Peyer's patch (tissue), 4 donors: ENCODE measurements around the gene OR13C3. TPM values are rescaled to one million over a fixed set of nuclear protein-coding genes. Genes with fewer than 3 reads are reported as not detected.

Source experiments
- DNase-seq, 3 donors: peaks; one replicate each; pipeline ENCODE4 v3.0.0-alpha.2; 2017 to 2019
- H3K27ac ChIP-seq, 4 donors: fragments of 200-600 bp; sonication (generic); one replicate each; pipeline ENCODE4 v1.5.1; 2016 to 2019
- H3K27me3 ChIP-seq, 2 donors: fragments of 200-600 bp; sonication (generic); one replicate each; pipeline ENCODE4 v1.5.1; 2019
- H3K36me3 ChIP-seq, 3 donors: fragments of 200-600 bp; sonication (generic); one replicate each; pipeline ENCODE4 v1.5.1; 2016 to 2019
- H3K4me1 ChIP-seq, 4 donors: fragments of 200-600 bp; sonication (generic); one replicate each; pipeline ENCODE4 v1.5.1; 2016 to 2019
- H3K4me3 ChIP-seq, 4 donors: fragments of 200-600 bp; sonication (generic); 1 replicate in 3 of 4; 2 replicates in 1 of 4; pipeline ENCODE4 v1.5.1; 2016 to 2019; ENCODE audit warnings: mild to moderate bottlenecking in 1 of 4
- H3K9me3 ChIP-seq, 4 donors: fragments of 200-600 bp; sonication (generic); one replicate each; pipeline ENCODE4 v1.5.1; 2016 to 2019; ENCODE audit warnings: mild to moderate bottlenecking in 1 of 4
- POLR2A ChIP-seq, 2 donors: fragments of 450-650 bp; IDR thresholded peaks; one replicate each; pipeline ENCODE4 v1.5.1; 2017; ENCODE audit warnings: antibody characterized with exemption in 2 of 2, mild to moderate bottlenecking in 2 of 2, moderate library complexity in 2 of 2
- total RNA-seq, 4 donors: library from RNA; depleted of rRNA; stranded (reverse); fragments of >200 nt; gene quantifications; one replicate each; pipeline ENCODE4 v1.1.0, GENCODE V29; 2016
- TF ChIP-seq, protein P1 (sequence below), 6 experiments: fragments of 450-650 bp in 4 of 6; fragments of 200-600 bp in 2 of 6; sonication (generic) in 1 of 6; IDR thresholded peaks; one replicate each; pipeline ENCODE4 v1.5.1; 2017 to 2019; ENCODE audit warnings: antibody characterized with exemption in 6 of 6, mild to moderate bottlenecking in 3 of 6, moderate library complexity in 1 of 6

OR13C3 gene
- total RNA-seq: not detected

- no peaks in the 10 kb centered on the region for H3K4me1 ChIP-seq
- no peak within 1 kb of the TSS for H3K4me3 ChIP-seq
- no peak within 1 kb of the TSS for H3K27ac ChIP-seq
- no peaks in the 10 kb centered on the region for H3K9me3 ChIP-seq
- no peaks in the 10 kb centered on the region for H3K36me3 ChIP-seq
- TF ChIP-seq, protein P1, sequence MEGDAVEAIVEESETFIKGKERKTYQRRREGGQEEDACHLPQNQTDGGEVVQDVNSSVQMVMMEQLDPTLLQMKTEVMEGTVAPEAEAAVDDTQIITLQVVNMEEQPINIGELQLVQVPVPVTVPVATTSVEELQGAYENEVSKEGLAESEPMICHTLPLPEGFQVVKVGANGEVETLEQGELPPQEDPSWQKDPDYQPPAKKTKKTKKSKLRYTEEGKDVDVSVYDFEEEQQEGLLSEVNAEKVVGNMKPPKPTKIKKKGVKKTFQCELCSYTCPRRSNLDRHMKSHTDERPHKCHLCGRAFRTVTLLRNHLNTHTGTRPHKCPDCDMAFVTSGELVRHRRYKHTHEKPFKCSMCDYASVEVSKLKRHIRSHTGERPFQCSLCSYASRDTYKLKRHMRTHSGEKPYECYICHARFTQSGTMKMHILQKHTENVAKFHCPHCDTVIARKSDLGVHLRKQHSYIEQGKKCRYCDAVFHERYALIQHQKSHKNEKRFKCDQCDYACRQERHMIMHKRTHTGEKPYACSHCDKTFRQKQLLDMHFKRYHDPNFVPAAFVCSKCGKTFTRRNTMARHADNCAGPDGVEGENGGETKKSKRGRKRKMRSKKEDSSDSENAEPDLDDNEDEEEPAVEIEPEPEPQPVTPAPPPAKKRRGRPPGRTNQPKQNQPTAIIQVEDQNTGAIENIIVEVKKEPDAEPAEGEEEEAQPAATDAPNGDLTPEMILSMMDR (IDR thresholded peaks at IDR 0.05): no peak
- TF ChIP-seq POLR2A (IDR thresholded peaks at IDR 0.05): no peak
- no peak for DNase-seq
- no peaks in the 10 kb centered on the region for H3K27me3 ChIP-seq
Measured at GRCh38 chr9:104536756-104537155, at the start of gene OR13C3. OR13C3 (minus strand) TSS chr9:104536856; CDS start chr9:104536723, 133 bp downstream.

DNA sequence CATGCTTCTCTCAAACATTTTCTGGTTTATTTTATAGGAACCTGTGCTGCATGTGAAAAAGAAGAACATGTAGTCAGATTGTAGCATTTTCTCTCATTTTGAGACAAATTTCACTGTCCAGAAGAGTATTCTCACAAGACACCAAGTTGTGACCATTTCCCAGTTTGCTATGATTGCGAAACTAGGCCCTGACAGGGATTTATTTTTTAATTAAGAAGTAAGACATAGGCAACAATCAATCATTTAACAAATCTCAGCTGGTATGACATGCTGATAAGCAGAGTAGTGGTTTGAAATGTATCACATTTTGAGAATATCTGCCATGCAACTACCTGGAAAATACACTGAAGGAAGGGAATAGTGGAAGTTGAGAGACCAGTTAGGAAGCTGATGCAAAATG, 43.9 kb upstream of the OR13C3 start:
- no peaks in the 10 kb centered on the region for H3K27me3 ChIP-seq
- no peaks in the 10 kb centered on the region for H3K4me1 ChIP-seq
- H3K4me3 ChIP-seq: no peak overlapping the region
- no peaks in the 10 kb centered on the region for H3K36me3 ChIP-seq
- H3K27ac ChIP-seq: no peak overlapping the region
- DNase-seq: no peak
- H3K9me3 ChIP-seq: no peaks in the 10 kb centered on the region
- no peak for TF ChIP-seq POLR2A (IDR thresholded peaks at IDR 0.05)
- TF ChIP-seq, protein P1 (IDR thresholded peaks at IDR 0.05): no peak

GRCh38 chr9:104577263-104577662, 40.6 kb upstream of the OR13C3 start:
- H3K27ac ChIP-seq: no peak overlapping the region
- DNase-seq: no peak
- H3K27me3 ChIP-seq: no peaks in the 10 kb centered on the region
- H3K36me3 ChIP-seq: no peaks in the 10 kb centered on the region
- no peak overlapping the region for H3K4me3 ChIP-seq
- H3K4me1 ChIP-seq: no peaks in the 10 kb centered on the region
- TF ChIP-seq POLR2A (IDR thresholded peaks at IDR 0.05): no peak
- H3K9me3 ChIP-seq: no peaks in the 10 kb centered on the region

DNA sequence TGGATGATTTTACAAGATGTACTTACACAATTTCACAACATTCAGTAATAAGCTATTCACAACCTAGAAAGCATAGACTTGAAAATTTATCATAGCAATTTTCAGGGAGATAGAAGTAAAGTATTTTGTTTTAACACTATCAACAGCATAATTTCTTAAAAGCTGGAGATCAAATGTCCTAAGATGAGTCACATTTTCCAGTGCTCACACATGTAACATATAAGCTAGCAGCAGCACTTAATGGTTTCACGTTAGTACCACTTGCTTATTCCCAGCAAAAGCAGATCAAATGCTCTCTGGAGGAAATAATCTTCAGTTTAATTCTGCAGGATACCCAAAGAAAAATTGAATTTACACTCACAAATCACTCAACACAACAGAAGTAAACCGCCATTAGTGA, 38.8 kb upstream of the OR13C3 start:
- Histone ChIP-seq H3K9me3 (no peaks in the 10 kb centered on the region), H3K27me3 (no peaks in the 10 kb centered on the region), H3K4me1 (no peaks in the 10 kb centered on the region), H3K4me3 (no peak overlapping the region), H3K27ac (no peak overlapping the region), H3K36me3 (no peaks in the 10 kb centered on the region)
- no peak for DNase-seq
- TF ChIP-seq, protein P1 (IDR thresholded peaks at IDR 0.05): no peak
- TF ChIP-seq POLR2A (IDR thresholded peaks at IDR 0.05): no peak

DNA sequence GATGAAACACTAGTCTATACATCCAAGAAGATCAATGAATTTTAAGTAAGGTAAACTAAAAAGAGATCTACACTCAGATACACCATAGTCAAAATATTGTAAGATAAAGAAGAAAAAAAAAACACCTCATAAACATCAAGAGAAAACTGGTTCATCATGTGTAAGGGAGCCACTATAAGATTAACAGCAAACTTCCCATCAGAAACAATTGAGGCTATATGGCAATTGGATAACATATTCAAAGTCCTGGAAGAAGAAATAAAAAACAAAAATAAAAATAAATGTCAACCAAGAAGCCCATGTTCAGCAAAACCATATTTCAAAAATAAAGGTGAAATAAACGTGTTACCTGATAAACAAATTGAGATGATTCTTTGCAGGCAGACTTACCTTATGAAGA, 36.0 kb upstream of the OR13C3 start:
- no peaks in the 10 kb centered on the region for H3K27me3 ChIP-seq
- TF ChIP-seq, protein P1 (IDR thresholded peaks at IDR 0.05): no peak
- TF ChIP-seq POLR2A (IDR thresholded peaks at IDR 0.05): no peak
- H3K27ac ChIP-seq: no peak overlapping the region
- H3K36me3 ChIP-seq: no peaks in the 10 kb centered on the region
- DNase-seq: no peak
- H3K4me1 ChIP-seq: no peaks in the 10 kb centered on the region
- H3K9me3 ChIP-seq: no peaks in the 10 kb centered on the region
- no peak overlapping the region for H3K4me3 ChIP-seq

DNA sequence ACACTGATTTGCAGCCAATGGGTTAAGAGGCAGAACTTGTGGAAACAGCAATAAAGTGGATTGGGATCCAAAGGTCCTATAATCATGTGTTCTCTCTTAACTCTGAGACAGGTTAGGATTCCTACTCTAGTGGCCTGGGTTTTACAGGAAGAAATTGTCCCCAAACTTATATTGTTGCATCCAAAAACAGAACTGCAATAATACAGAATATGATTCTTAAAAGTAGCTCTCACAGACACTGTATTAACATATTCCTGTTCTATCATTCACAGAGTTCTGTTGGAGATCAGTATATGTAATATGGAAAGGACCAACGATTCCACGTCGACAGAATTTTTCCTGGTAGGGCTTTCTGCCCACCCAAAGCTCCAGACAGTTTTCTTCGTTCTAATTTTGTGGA, 32.2 kb upstream of the OR13C3 start, which contains the start of gene OR13C8:
Gene OR13C8 (plus strand): TSS at position 301 of the 400 bp plus-strand sequence. CDS start 0 bp downstream, at position 301.
- Histone ChIP-seq H3K4me3 (no peak within 1 kb of the TSS), H3K27me3 (no peaks in the 10 kb centered on the region), H3K4me1 (no peaks in the 10 kb centered on the region), H3K36me3 (no peaks in the 10 kb centered on the region), H3K27ac (no peak within 1 kb of the TSS), H3K9me3 (no peaks in the 10 kb centered on the region)
- TF ChIP-seq, protein P1 (IDR thresholded peaks at IDR 0.05): no peak
- no peak for TF ChIP-seq POLR2A (IDR thresholded peaks at IDR 0.05)
- no peak for DNase-seq
